Tibial artery (tissue), 4 donors: ENCODE results near the gene DIS3L2.

Source experiments
- DNase-seq, 2 donors: peaks; one replicate each; pipeline ENCODE4 v3.0.0-alpha.2; 2019
- H3K27ac ChIP-seq, 2 donors: fragments of 200-600 bp; sonication (generic) in 1 of 2; 1 replicate in 1 of 2; 2 replicates in 1 of 2; pipeline ENCODE4 v1.5.1; 2018 to 2019; ENCODE audit warnings: mild to moderate bottlenecking in 1 of 2
- H3K27me3 ChIP-seq, 2 donors: fragments of 200-600 bp; sonication (generic) in 1 of 2; one replicate each; pipeline versions ENCODE4 v1.5.1 to v1.6.0; 2016 to 2019
- H3K36me3 ChIP-seq, 3 donors: fragments of 200-600 bp; sonication (generic) in 2 of 3; one replicate each; pipeline ENCODE4 v1.5.1; 2016 to 2019; ENCODE audit warnings: mild to moderate bottlenecking in 2 of 3
- H3K4me1 ChIP-seq, 4 donors: fragments of 200-600 bp; sonication (generic) in 2 of 4; 1 replicate in 3 of 4; 2 replicates in 1 of 4; pipeline ENCODE4 v1.5.1; 2016 to 2019
- H3K4me3 ChIP-seq, 2 donors: fragments of 200-600 bp; sonication (generic) in 1 of 2; 1 replicate in 1 of 2; 2 replicates in 1 of 2; pipeline ENCODE4 v1.5.1; 2018 to 2019; ENCODE audit warnings: mild to moderate bottlenecking in 2 of 2
- H3K9me3 ChIP-seq, 3 donors: fragments of 200-600 bp; sonication (generic) in 1 of 3; one replicate each; pipeline ENCODE4 v1.5.1; 2016 to 2019
- intact Hi-C: fragments of 100-400 bp; cut with DNase I; formaldehyde crosslinking; loops from one replicate; pipeline ENCODE4 v1.15.0; 2023; ENCODE audit warnings: low total_unique reads
- TF ChIP-seq, protein P1 (sequence below), 2 experiments: fragments of 200-600 bp in 1 of 2; fragments of 450-650 bp in 1 of 2; IDR thresholded peaks; one replicate each; pipeline ENCODE4 v1.5.1; 2017 to 2019; ENCODE audit warnings: antibody characterized with exemption in 2 of 2, mild to moderate bottlenecking in 1 of 2, moderate library complexity in 1 of 2

Gene DIS3L2

DNA sequence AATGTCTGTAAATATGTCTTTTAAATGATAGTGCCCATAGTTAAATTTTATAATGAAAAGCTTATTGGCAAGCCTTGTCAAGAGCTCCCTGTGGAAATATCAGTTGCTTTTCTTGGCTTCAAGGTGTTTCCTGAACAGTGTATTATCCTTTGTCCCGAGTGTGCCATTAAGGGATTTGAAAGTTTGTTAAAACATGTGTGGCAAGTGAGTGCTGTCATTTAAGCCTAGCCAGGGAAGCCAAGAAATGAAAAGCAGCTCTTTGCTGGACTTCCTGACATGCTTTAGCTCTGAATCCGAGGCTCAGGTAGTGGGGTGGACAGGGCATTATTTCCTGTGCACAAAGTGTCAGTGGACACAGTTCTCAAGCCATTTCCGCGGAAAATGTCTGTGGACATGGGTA lies 111.5 kb downstream of the DIS3L2 start:
- TF ChIP-seq, protein P1, sequence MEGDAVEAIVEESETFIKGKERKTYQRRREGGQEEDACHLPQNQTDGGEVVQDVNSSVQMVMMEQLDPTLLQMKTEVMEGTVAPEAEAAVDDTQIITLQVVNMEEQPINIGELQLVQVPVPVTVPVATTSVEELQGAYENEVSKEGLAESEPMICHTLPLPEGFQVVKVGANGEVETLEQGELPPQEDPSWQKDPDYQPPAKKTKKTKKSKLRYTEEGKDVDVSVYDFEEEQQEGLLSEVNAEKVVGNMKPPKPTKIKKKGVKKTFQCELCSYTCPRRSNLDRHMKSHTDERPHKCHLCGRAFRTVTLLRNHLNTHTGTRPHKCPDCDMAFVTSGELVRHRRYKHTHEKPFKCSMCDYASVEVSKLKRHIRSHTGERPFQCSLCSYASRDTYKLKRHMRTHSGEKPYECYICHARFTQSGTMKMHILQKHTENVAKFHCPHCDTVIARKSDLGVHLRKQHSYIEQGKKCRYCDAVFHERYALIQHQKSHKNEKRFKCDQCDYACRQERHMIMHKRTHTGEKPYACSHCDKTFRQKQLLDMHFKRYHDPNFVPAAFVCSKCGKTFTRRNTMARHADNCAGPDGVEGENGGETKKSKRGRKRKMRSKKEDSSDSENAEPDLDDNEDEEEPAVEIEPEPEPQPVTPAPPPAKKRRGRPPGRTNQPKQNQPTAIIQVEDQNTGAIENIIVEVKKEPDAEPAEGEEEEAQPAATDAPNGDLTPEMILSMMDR (IDR thresholded peaks at IDR 0.05): no peak
- Histone ChIP-seq H3K27ac (no peak overlapping the region), H3K9me3 (no peaks in the 10 kb centered on the region), H3K4me1 (peaks cover 0 to 10% (median 3%) of the 10 kb centered on the region in 4 donors), H3K36me3 (no peaks in the 10 kb centered on the region), H3K4me3 (no peak overlapping the region), H3K27me3 (no peaks in the 10 kb centered on the region)
- no peak for DNase-seq
- intact Hi-C loops: no loop called here

DNA sequence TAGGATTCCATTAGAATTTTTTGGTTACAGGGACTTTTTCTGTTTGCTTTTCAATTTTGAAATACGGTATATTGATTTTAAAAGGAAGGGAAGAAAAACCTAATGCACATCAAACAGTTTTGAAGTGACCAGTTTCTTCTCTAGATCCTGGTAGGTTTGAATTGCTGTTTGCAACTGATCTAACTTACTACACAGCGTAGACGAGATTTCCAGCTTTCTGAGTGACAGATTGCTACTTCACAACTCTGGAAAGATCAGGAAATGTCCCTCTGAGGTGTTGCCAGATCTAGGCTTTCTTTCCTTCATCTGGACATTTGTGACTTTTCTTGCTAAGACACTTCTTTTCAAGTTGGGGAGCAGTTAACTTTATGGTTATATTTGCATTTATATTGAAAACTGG lies 112.2 kb downstream of the DIS3L2 start:
- intact Hi-C loops: no loop called here
- Histone ChIP-seq H3K4me1 (peaks cover 0 to 10% (median 3%) of the 10 kb centered on the region in 4 donors), H3K9me3 (no peaks in the 10 kb centered on the region), H3K27me3 (no peaks in the 10 kb centered on the region), H3K27ac (no peak overlapping the region), H3K4me3 (no peak overlapping the region), H3K36me3 (no peaks in the 10 kb centered on the region)
- TF ChIP-seq, protein P1 (IDR thresholded peaks at IDR 0.05): no peak
- DNase-seq: no peak

DNA sequence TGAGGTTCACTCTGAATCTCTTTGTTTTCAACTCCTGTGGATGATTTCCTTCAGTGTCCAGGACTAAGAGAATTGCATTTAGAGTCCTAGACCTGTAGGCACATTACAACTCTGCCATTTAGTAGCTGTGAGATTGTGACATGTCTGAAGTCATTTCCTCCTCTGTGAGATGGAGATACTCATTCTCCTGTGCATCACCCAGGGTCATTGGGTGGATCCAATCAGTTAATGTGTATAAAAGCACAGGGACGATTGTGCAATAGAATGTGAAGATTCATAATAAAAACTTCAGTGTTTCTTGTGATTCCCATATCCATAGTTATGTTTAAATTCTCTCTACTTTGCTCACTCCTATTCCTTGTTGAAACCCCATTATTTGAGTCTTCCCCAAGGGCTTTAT lies 113.6 kb downstream of the DIS3L2 start:
- intact Hi-C loops: no loop called here
- Histone ChIP-seq H3K4me1 (peaks cover 0 to 7% (median 3%) of the 10 kb centered on the region in 4 donors), H3K4me3 (no peak overlapping the region), H3K27me3 (no peaks in the 10 kb centered on the region), H3K9me3 (no peaks in the 10 kb centered on the region), H3K36me3 (no peaks in the 10 kb centered on the region), H3K27ac (no peak overlapping the region)
- no peak for DNase-seq
- TF ChIP-seq, protein P1 (IDR thresholded peaks at IDR 0.05): no peak

DNA sequence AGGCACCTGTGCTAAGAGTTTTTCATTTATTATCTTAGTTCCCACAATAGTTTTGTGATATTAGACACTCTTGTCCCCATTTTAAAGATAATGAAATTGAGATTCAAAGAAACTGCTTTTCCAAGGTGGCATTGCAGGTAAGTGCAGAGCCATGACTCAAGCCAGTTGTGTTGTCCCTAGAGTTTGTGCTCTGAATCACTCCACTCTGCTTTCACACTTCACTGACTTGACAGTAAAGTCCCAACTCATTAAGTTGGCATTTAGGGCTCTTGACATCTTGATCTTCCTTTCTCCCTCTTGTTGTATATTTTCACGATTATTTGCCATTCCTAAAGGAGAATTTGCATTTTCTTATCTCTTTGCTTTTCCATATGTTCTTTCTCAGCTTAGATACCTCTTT lies 114.3 kb downstream of the DIS3L2 start:
- no peaks in the 10 kb centered on the region for H3K9me3 ChIP-seq
- H3K36me3 ChIP-seq: no peaks in the 10 kb centered on the region
- H3K27ac ChIP-seq: no peak overlapping the region
- H3K4me1 ChIP-seq: peaks cover 0 to 7% (median 3%) of the 10 kb centered on the region in 4 donors
- no peaks in the 10 kb centered on the region for H3K27me3 ChIP-seq
- no peak overlapping the region for H3K4me3 ChIP-seq
- intact Hi-C loops: no loop called here
- DNase-seq: no peak
- TF ChIP-seq, protein P1 (IDR thresholded peaks at IDR 0.05): no peak

DNA sequence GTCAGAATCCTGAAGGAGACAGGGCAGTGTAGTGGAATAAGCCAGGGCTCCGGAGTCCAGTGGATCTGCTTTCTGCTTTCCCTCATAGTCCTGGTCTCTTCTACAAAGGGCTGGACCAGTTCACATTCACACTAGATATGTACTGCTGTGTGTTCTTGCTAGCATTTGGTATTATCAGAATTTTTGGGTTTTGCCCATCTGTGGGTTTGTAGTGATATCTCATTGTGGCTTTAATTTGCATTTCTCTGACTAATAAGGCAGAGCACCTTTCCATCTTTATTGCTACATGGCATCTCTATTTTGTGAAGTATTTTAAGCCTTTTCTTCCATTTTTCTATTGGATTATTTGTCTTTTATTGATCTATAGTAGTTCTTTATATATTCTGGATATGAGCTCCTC lies 114.8 kb downstream of the DIS3L2 start:
- Histone ChIP-seq H3K4me1 (peaks cover 0 to 7% (median 3%) of the 10 kb centered on the region in 4 donors), H3K36me3 (no peaks in the 10 kb centered on the region), H3K9me3 (no peaks in the 10 kb centered on the region), H3K27ac (no peak overlapping the region), H3K4me3 (no peak overlapping the region), H3K27me3 (no peaks in the 10 kb centered on the region)
- DNase-seq: no peak
- intact Hi-C loops: no loop called here
- TF ChIP-seq, protein P1 (IDR thresholded peaks at IDR 0.05): no peak

DNA sequence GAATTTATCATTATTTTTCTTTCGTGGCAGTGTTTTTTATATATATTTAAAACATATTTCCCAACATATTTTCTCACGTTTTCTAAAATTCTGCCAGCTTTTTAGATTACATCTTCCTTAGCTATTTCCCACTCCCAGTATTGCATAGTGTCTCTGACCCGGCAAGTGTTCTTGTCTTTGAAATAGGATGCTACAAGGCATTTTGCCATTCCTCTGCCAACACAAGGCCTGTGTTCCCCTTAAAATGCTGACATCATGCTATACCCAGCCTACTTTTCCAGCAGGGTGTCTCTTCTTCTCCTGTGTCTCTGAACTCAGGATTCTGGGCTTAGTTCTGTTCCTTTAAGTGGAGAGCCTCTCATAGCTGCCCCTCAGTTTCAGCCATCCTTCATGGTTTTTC lies 115.2 kb downstream of the DIS3L2 start:
- H3K36me3 ChIP-seq: no peaks in the 10 kb centered on the region
- H3K4me1 ChIP-seq: peaks cover 0 to 7% (median 3%) of the 10 kb centered on the region in 4 donors
- no peak overlapping the region for H3K4me3 ChIP-seq
- intact Hi-C loops: no loop called here
- H3K27ac ChIP-seq: no peak overlapping the region
- H3K27me3 ChIP-seq: no peaks in the 10 kb centered on the region
- TF ChIP-seq, protein P1 (IDR thresholded peaks at IDR 0.05): no peak
- DNase-seq: no peak
- H3K9me3 ChIP-seq: no peaks in the 10 kb centered on the region
